Adipose tissue (tissue), 3 donors: ENCODE measurements around the gene GCC1. TPM values are rescaled to one million over a fixed set of nuclear protein-coding genes. Genes with fewer than 3 reads are reported as not detected.
"Not testable (repeated sequence)": the region's sequence is repeated elsewhere in the genome, so short reads cannot be mapped to it uniquely, and the experiment has no call there.

Experiments used
- H3K27ac ChIP-seq: one replicate; pipeline ENCODE4 v1.5.1; 2013; ENCODE audit warnings: low read depth, low read length
- WGBS, 3 donors: extraction: QIAGEN DNeasy Blood & Tissue Kit; methylation state at CpG; one replicate each; pipeline ENCODE4 v1.1.7; 2013; 5-methylcytosine and 5-hydroxymethylcytosine counted together
- polyA plus RNA-seq, 3 donors: library from polyadenylated mRNA; stranded (reverse); fragments of 200-250 nt; gene quantifications; one replicate each; pipeline ENCODE4 v1.2.3, GENCODE V29; 2013
- donor health status: healthy with polysubstance abuse.
- donor health status: Bipolar disorder and iron deficiency.
- donor health status: healthy.

Gene GCC1
- polyA plus RNA-seq, 3 donors, result 3.8 to 8.7 (median 7.3) TPM

- no peak overlapping the region for H3K27ac ChIP-seq
- 79 to 89% (median 84%) methylated on average over 2 of the region's 2 CpGs for WGBS, 3 donors
Measured at GRCh38 chr7:127556404-127556803, 29.0 kb downstream of the GCC1 start.

GRCh38 chr7:127551941-127552340 lies 33.5 kb downstream of the GCC1 start:
- WGBS, 3 donors, result 76 to 83% (median 78%) methylated on average over 4 of the region's 4 CpGs
- H3K27ac ChIP-seq, result no peak overlapping the region

- no peak overlapping the region for H3K27ac ChIP-seq
- 44 to 70% (median 46%) methylated on average over 1 of the region's 1 CpG for WGBS, 3 donors
Measured at GRCh38 chr7:127550247-127550646, 35.1 kb downstream of the GCC1 start.

- no peak overlapping the region for H3K27ac ChIP-seq
- WGBS, 3 donors, result 83 to 89% (median 89%) methylated on average over 1 of the region's 1 CpG
Measured at GRCh38 chr7:127546313-127546712, 39.1 kb downstream of the GCC1 start.

GRCh38 chr7:127541548-127541947 lies 43.8 kb downstream of the GCC1 start:
- WGBS, 3 donors, result 83 to 91% (median 88%) methylated on average over 4 of the region's 4 CpGs
- H3K27ac ChIP-seq, result no peak overlapping the region

GRCh38 chr7:127540461-127540860 lies 44.9 kb downstream of the GCC1 start:
- not testable (repeated sequence) for H3K27ac ChIP-seq
- 86 to 95% (median 91%) methylated on average over 7 of the region's 10 CpGs for WGBS, 3 donors

- H3K27ac ChIP-seq, result no peak overlapping the region
- WGBS, 3 donors, result 84 to 88% (median 86%) methylated on average over 9 of the region's 9 CpGs
Measured at GRCh38 chr7:127539116-127539515, 46.3 kb downstream of the GCC1 start.

- WGBS, 3 donors, result 4 to 43% (median 7%) methylated on average over 16 of the region's 16 CpGs
- H3K27ac ChIP-seq, result no peak overlapping the region
Measured at GRCh38 chr7:127536741-127537140, 48.7 kb downstream of the GCC1 start.

GRCh38 chr7:127536394-127536691 lies 49.1 kb downstream of the GCC1 start:
- 59 to 74% (median 60%) methylated on average over 2 of the region's 2 CpGs for WGBS, 3 donors

GRCh38 chr7:127535546-127536393 lies 49.6 kb downstream of the GCC1 start:
- WGBS, 3 donors, result 89 to 92% (median 91%) methylated on average over 11 of the region's 11 CpGs
- no peak overlapping the region for H3K27ac ChIP-seq

More at GRCh38 chr7:127536394-127536691, 49.1 kb downstream of the GCC1 start:
- H3K27ac ChIP-seq, result no peak overlapping the region

GRCh38 chr7:127534636-127535035 lies 50.8 kb downstream of the GCC1 start:
- WGBS, 3 donors, result 48 to 76% (median 50%) methylated on average over 5 of the region's 5 CpGs

GRCh38 chr7:127532736-127533135 lies 52.7 kb downstream of the GCC1 start:
- H3K27ac ChIP-seq, result no peak overlapping the region

More at GRCh38 chr7:127534636-127535035, 50.8 kb downstream of the GCC1 start:
- no peak overlapping the region for H3K27ac ChIP-seq

GRCh38 chr7:127532151-127532550 lies 53.2 kb downstream of the GCC1 start:
- 6 to 65% (median 18%) methylated on average over 2 of the region's 2 CpGs for WGBS, 3 donors
- no peak overlapping the region for H3K27ac ChIP-seq

Other genes starting within 250 kb of the GCC1 start
- gene ZNF800, start 192.9 kb downstream of the GCC1 start, polyA plus RNA-seq, result 10 to 100 TPM in 1 of 3 donors, 1 to 10 TPM in 2; 4.8 to 12.1 (median 6.6) TPM
- gene ARF5, start 2.8 kb upstream of the GCC1 start, polyA plus RNA-seq, result 100 to 1,000 TPM; 152 to 179 (median 178) TPM
- gene FSCN3, start 8.1 kb upstream of the GCC1 start, polyA plus RNA-seq, result under 1 TPM in 2 of 3 donors, not detected in 1; 0.10 to 0.15 TPM
- gene PAX4, start 32.5 kb upstream of the GCC1 start, polyA plus RNA-seq, result not detected
- 100 to 1,000 TPM in 1 of 3 donors, 10 to 100 TPM in 2; 67.1 to 171 (median 69.6) TPM for gene SND1, start 66.6 kb upstream of the GCC1 start, polyA plus RNA-seq